C4-2B (cell line): ENCODE results near the gene RASGEF1B.
"Not testable (repeated sequence)": the region's sequence is repeated elsewhere in the genome, so short reads cannot be mapped to it uniquely, and the experiment has no call there.

Experiments
- H3K27ac ChIP-seq: fragments of 450-650 bp; 2 replicates; pipeline ENCODE4 v1.5.1; 2017
- CTCF ChIP-seq: fragments of 450-650 bp; conservative IDR thresholded peaks from 2 replicates; pipeline ENCODE4 v1.5.1; 2017; ENCODE audit warnings: mild to moderate bottlenecking
- ZFX ChIP-seq: fragments of 450-650 bp; IDR thresholded peaks from 2 replicates; pipeline ENCODE4 v1.6.1; 2017

Gene RASGEF1B

GRCh38 chr4:81482326-81482725 lies 10.6 kb upstream of the RASGEF1B start:
- H3K27ac ChIP-seq, result no peak overlapping the region
- no peak for TF ChIP-seq ZFX
- no peak for TF ChIP-seq CTCF

GRCh38 chr4:81481151-81481550 lies 9.4 kb upstream of the RASGEF1B start:
- no peak overlapping the region for H3K27ac ChIP-seq
- no peak for TF ChIP-seq ZFX

- not testable (repeated sequence) for H3K27ac ChIP-seq
These were observed 7.9 kb upstream of the RASGEF1B start for GRCh38 chr4:81479573-81479972.

- not testable (repeated sequence) for H3K27ac ChIP-seq
These were observed 1.9 kb upstream of the RASGEF1B start for GRCh38 chr4:81473331-81474265.

- peak; percentile 26 for TF ChIP-seq CTCF
- TF ChIP-seq ZFX, result no peak
- peak overlapping the region; percentile 8; the same call in 1 of the 2 replicates for H3K27ac ChIP-seq
These were observed 825 bp upstream of the RASGEF1B start for GRCh38 chr4:81472281-81473182.

GRCh38 chr4:81471298-81471587 lies 464 bp downstream of the RASGEF1B start:
- peak overlapping the region; percentile 20; the same call in 1 of the 2 replicates for H3K27ac ChIP-seq

GRCh38 chr4:81470456-81471297 lies 1.0 kb downstream of the RASGEF1B start:
- TF ChIP-seq ZFX, result no peak
- TF ChIP-seq CTCF, result no peak
- no peak overlapping the region for H3K27ac ChIP-seq

More at GRCh38 chr4:81471298-81471587, 464 bp downstream of the RASGEF1B start:
- TF ChIP-seq ZFX, result no peak
- TF ChIP-seq CTCF, result no peak

- no peak for TF ChIP-seq CTCF
- no peak for TF ChIP-seq ZFX
- H3K27ac ChIP-seq, result no peak overlapping the region
These were observed 1.8 kb downstream of the RASGEF1B start for GRCh38 chr4:81469781-81470455.
